ENCODE results near the gene RCAN2. TPM values are rescaled to one million over a fixed set of nuclear protein-coding genes. Genes with fewer than 3 reads are reported as not detected.
A peak's percentile ranks its signal among the peaks of the same experiment; 100 is the strongest.

RCAN2 gene
- total and polyA plus RNA-seq, 7 donors, result 2.6 to 108 (median 20.0) TPM

DNA sequence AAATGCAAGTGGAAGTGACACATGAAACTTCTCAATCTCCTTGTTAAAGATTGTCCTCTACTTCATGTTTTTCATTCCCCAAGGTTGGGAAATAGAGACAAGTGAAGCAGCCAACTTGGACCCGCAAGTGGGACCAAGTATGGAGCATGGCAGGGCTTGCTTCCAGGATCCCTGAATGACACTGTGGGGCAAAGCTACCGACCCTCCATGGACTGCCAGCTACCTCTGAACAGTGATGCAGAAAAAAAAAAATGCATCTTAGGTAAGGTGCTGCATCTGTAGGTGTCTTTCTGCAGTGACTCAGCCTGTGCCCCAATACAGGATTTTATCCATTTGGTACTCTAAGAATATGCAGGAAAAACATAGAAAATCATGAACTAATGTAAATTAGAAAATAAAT lies 201.4 kb downstream of the RCAN2 start:
- H3K4me1 ChIP-seq, result peaks cover 24% of the 10 kb centered on the region
- 24 to 40% (median 32%) methylated on average over 2 of the region's 2 CpGs for WGBS, 3 donors
- H3K4me3 ChIP-seq, result no peak overlapping the region
- ATAC-seq (peak in 2 of 4 donors; percentile 36 to 47), DNase-seq (no peak)
- H3K36me3 ChIP-seq (ENCODE audit: insufficient read depth in 1 of 2, low read depth in 1 of 2), result no peaks in the 10 kb centered on the region
- intact Hi-C loops (cut with DNase I), result no loop called here
- no peaks in the 10 kb centered on the region for H3K27me3 ChIP-seq (ENCODE audit: insufficient read depth in 3 of 3, low read length in 2 of 3)
- H3K9me3 ChIP-seq, result no peaks in the 10 kb centered on the region
- TF ChIP-seq, protein P1, sequence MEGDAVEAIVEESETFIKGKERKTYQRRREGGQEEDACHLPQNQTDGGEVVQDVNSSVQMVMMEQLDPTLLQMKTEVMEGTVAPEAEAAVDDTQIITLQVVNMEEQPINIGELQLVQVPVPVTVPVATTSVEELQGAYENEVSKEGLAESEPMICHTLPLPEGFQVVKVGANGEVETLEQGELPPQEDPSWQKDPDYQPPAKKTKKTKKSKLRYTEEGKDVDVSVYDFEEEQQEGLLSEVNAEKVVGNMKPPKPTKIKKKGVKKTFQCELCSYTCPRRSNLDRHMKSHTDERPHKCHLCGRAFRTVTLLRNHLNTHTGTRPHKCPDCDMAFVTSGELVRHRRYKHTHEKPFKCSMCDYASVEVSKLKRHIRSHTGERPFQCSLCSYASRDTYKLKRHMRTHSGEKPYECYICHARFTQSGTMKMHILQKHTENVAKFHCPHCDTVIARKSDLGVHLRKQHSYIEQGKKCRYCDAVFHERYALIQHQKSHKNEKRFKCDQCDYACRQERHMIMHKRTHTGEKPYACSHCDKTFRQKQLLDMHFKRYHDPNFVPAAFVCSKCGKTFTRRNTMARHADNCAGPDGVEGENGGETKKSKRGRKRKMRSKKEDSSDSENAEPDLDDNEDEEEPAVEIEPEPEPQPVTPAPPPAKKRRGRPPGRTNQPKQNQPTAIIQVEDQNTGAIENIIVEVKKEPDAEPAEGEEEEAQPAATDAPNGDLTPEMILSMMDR (IDR thresholded peaks at IDR 0.05), result no peak
- H3K27ac ChIP-seq, result no peak overlapping the region

DNA sequence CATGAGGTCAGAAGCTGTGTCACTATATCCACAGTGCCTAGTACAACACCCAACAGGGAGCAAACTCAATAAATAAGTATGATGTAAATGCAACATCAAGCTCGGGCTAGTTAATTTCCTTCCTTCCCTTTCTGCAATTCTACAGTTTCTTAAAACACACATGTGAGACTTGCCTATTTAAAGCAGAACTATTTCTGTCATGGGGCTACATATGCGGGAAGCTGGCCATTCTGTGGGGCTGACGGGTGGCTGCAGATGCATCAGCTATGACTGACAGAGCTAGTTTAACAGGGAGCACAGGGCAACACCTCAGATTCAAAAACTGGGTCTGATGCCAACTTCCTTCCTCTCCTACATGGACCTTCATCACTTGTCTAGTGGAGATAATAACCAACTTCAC lies 202.4 kb downstream of the RCAN2 start:
- peaks cover 24% of the 10 kb centered on the region for H3K4me1 ChIP-seq
- no peaks in the 10 kb centered on the region for H3K36me3 ChIP-seq (ENCODE audit: insufficient read depth in 1 of 2, low read depth in 1 of 2)
- 20 to 57% (median 36%) methylated on average over 3 of the region's 3 CpGs for WGBS, 3 donors
- no peak overlapping the region for H3K4me3 ChIP-seq
- H3K27me3 ChIP-seq (ENCODE audit: insufficient read depth in 3 of 3, low read length in 2 of 3), result no peaks in the 10 kb centered on the region
- no peaks in the 10 kb centered on the region for H3K9me3 ChIP-seq
- TF ChIP-seq, protein P1 (IDR thresholded peaks at IDR 0.05), result no peak
- peak; percentile 27 to 74 (median 50) for ATAC-seq
- intact Hi-C loops (cut with DNase I), result no loop called here
- H3K27ac ChIP-seq, result no peak overlapping the region
- no peak for DNase-seq

DNA sequence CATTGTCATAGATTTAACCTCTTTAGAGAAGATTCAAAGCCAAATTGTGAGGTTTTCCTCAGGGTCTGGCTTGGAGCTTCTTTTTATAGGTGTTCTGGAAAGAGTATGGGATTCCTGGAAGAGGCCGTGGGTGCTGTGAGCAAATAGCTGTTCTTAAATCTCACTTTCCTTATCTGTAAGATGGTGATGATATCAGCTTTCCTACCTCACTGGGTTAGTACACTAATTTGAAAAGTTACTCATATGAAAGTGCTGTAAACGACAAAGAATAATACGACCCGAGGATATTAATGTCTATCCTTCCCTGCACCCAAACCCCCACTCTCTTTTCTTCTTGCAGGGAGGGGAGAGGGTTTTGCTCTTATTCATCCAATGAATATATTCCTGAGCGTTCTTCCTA lies 203.6 kb downstream of the RCAN2 start:
- intact Hi-C loops (cut with DNase I), result no loop called here
- Histone ChIP-seq H3K9me3 (no peaks in the 10 kb centered on the region), H3K27me3 (ENCODE audit: insufficient read depth in 3 of 3, low read length in 2 of 3) (no peaks in the 10 kb centered on the region), H3K4me3 (no peak overlapping the region), H3K36me3 (ENCODE audit: insufficient read depth in 1 of 2, low read depth in 1 of 2) (no peaks in the 10 kb centered on the region), H3K4me1 (peaks cover 24% of the 10 kb centered on the region), H3K27ac (no peak overlapping the region)
- DNase-seq (no peak), ATAC-seq (no peak)
- 34 to 74% (median 35%) methylated on average over 5 of the region's 5 CpGs for WGBS, 3 donors
- TF ChIP-seq, protein P1 (IDR thresholded peaks at IDR 0.05), result no peak

DNA sequence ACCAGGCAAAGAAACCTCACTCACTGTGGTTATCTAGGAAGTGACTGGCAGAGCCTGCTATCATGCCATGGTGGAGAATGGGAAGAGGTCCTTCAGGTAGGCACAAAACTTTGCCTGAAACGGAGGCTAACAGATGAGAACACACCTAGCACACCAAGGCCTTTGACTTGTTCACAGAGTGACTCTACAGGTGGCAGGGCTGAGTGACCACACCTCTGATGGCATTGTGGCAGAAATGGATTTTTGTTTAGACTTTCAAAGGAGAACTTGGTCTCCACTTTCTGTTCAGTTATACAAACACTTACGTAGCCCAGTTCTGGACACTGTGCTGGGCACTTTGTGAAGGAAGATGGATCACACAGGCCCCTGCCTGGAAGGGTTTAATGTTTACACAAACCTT lies 204.2 kb downstream of the RCAN2 start:
- Histone ChIP-seq H3K27me3 (ENCODE audit: insufficient read depth in 3 of 3, low read length in 2 of 3) (no peaks in the 10 kb centered on the region), H3K9me3 (no peaks in the 10 kb centered on the region), H3K4me1 (peaks cover 24% of the 10 kb centered on the region), H3K27ac (no peak overlapping the region), H3K4me3 (no peak overlapping the region), H3K36me3 (ENCODE audit: insufficient read depth in 1 of 2, low read depth in 1 of 2) (no peaks in the 10 kb centered on the region)
- DNase-seq (no peak), ATAC-seq (no peak)
- intact Hi-C loops (cut with DNase I), result no loop called here
- TF ChIP-seq, protein P1 (IDR thresholded peaks at IDR 0.05), result no peak
- WGBS, 3 donors, result 94 to 100% (median 98%) methylated on average over 2 of the region's 2 CpGs

DNA sequence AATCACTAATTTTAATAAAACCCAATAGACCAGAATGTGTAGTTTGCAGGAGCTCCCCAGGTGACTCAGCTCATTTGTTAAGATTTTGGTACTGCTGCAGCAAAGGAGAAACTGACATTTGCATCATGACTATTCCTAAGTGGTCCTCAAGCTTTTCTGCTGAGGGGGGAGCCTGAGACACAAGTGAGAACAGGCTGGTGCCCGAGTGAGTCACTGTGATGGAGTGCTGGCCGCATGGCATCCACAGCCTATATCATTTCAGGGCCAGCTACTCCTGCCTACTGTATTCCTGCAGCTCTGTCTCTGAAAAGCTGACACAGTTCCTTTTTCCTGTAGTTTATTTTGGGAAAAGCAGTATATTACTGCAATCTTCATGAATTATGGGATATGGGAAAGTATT lies 206.8 kb downstream of the RCAN2 start:
- TF ChIP-seq, protein P1 (IDR thresholded peaks at IDR 0.05), result no peak
- H3K27ac ChIP-seq, result no peak overlapping the region
- no peaks in the 10 kb centered on the region for H3K36me3 ChIP-seq (ENCODE audit: insufficient read depth in 1 of 2, low read depth in 1 of 2)
- 70 to 84% (median 81%) methylated on average over 2 of the region's 2 CpGs for WGBS, 3 donors
- peaks cover 12% of the 10 kb centered on the region for H3K4me1 ChIP-seq
- H3K9me3 ChIP-seq, result no peaks in the 10 kb centered on the region
- ATAC-seq (peak in 1 of 4 donors; percentile 48), DNase-seq (no peak)
- no peaks in the 10 kb centered on the region for H3K27me3 ChIP-seq (ENCODE audit: insufficient read depth in 3 of 3, low read length in 2 of 3)
- no peak overlapping the region for H3K4me3 ChIP-seq
- intact Hi-C loops (cut with DNase I), result no loop called here

Measured in psoas muscle (tissue), 8 donors.